Measurements from ENCODE around the gene UGT2A2. TPM values are rescaled to one million over a fixed set of nuclear protein-coding genes. Genes with fewer than 3 reads are reported as not detected.
"Not testable (repeated sequence)": the region's sequence is repeated elsewhere in the genome, so short reads cannot be mapped to it uniquely, and the experiment has no call there.

Gene UGT2A2
- total RNA-seq: not detected
- not detected for total RNA-seq (2013)

DNA sequence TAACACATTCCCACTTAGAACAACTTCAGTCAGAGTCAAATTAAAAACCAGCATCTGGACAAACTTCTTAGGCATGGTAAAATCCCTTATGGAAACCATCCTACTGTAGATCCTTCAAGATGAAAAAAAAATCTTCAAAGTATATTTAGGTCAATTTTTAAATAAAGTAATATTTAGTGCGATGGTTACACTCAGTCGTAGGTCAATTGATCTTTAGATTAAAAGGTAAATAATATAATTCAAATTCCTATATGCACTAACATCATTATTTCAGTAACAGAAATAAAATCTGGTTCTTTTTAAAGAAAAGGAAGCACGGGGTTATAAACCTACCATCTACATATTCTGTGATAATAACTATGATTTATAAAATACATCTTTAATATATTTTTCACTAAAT, at the start of gene UGT2A2:
Gene UGT2A2, minus strand, starts transcription at position 101 of the 400 bp plus-strand sequence. Its CDS starts 2 bp downstream, at position 99.
- H3K27ac ChIP-seq (ENCODE audit: low read length): no peak within 1 kb of the TSS
- DNase-seq (no peak), ATAC-seq (no peak)
- Mint-ChIP-seq H3K36me3 (no peaks in the 10 kb centered on the region), H3K4me3 (no peak within 1 kb of the TSS), H3K4me1 (no peaks in the 10 kb centered on the region), H3K27me3 (ENCODE audit: low read depth in 2 of 2) (peaks cover 2 to 6% of the 10 kb centered on the region in 2 donors), H3K9me3 (peaks cover 3 to 8% of the 10 kb centered on the region in 2 donors), H3K27ac (no peak within 1 kb of the TSS)
- no CpG with 5 or more reads among the region's 3 CpGs for WGBS (ENCODE audit: insufficient coverage)
- H3K36me3 ChIP-seq (ENCODE audit: control insufficient read depth, insufficient read depth, low read length): no peaks in the 10 kb centered on the region
- H3K27me3 ChIP-seq (ENCODE audit: control insufficient read depth, insufficient read depth, low read length): no peaks in the 10 kb centered on the region
- intact Hi-C loops (cut with micrococcal nuclease): no loop called here
- no peak within 1 kb of the TSS for H3K4me3 ChIP-seq (ENCODE audit: low read length)
- H3K4me1 ChIP-seq (ENCODE audit: control insufficient read depth, insufficient read depth, low read length): no peaks in the 10 kb centered on the region
- no peak for TF ChIP-seq CTCF (IDR thresholded peaks at IDR 0.05)
- no peaks in the 10 kb centered on the region for H3K9me3 ChIP-seq (ENCODE audit: control insufficient read depth, insufficient read depth, low read length)

GRCh38 chr4:69684804-69685203, 45.4 kb upstream of the UGT2A2 start:
- 57% methylated on average over 4 of the region's 4 CpGs for WGBS (ENCODE audit: insufficient coverage)
- H3K36me3 ChIP-seq (ENCODE audit: control insufficient read depth, insufficient read depth, low read length): no peaks in the 10 kb centered on the region
- H3K27me3 ChIP-seq (ENCODE audit: control insufficient read depth, insufficient read depth, low read length): peaks cover 2% of the 10 kb centered on the region
- ATAC-seq (no peak), DNase-seq (no peak)
- H3K36me3 Mint-ChIP-seq: no peaks in the 10 kb centered on the region
- no peak for TF ChIP-seq CTCF (IDR thresholded peaks at IDR 0.05)
- no peaks in the 10 kb centered on the region for H3K9me3 Mint-ChIP-seq
- H3K4me3 ChIP-seq (ENCODE audit: low read length): no peak overlapping the region
- intact Hi-C loops (cut with micrococcal nuclease): loop anchor here (5.0 kb wide), 1 partner anchor 872 kb away; no protein-coding TSS in a partner anchor
- no peaks in the 10 kb centered on the region for H3K4me1 Mint-ChIP-seq
- H3K4me1 ChIP-seq (ENCODE audit: control insufficient read depth, insufficient read depth, low read length): no peaks in the 10 kb centered on the region
- H3K27ac Mint-ChIP-seq: no peak overlapping the region
- no peak overlapping the region for H3K4me3 Mint-ChIP-seq
- peaks cover 3 to 26% of the 10 kb centered on the region in 2 donors for H3K27me3 Mint-ChIP-seq (ENCODE audit: low read depth in 2 of 2)
- H3K27ac ChIP-seq (ENCODE audit: low read length): no peak overlapping the region
- no peaks in the 10 kb centered on the region for H3K9me3 ChIP-seq (ENCODE audit: control insufficient read depth, insufficient read depth, low read length)

DNA sequence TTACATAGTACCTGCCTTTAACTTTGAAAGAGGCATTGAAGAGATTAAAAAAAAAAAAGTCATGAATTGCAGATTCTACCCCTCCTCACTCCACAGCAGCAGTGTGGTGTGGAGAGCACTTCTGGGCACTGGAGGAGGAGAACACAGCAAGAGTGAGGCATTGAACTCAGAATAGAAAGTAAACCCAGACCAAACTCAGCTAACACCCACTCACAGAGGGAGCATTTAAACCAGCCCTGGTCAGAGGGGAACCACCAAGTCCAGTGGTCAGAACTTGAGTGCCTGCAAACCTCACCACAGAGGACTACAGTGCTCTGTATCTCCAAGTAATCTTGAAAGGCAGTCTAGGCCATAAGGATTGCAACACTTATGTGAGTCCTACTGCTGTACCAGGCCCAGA, 29.2 kb upstream of the UGT2A2 start:
- Histone ChIP-seq H3K9me3 (ENCODE audit: control insufficient read depth, insufficient read depth, low read length) (peaks cover 4% of the 10 kb centered on the region), H3K4me3 (ENCODE audit: low read length) (no peak overlapping the region), H3K4me1 (ENCODE audit: control insufficient read depth, insufficient read depth, low read length) (no peaks in the 10 kb centered on the region), H3K36me3 (ENCODE audit: control insufficient read depth, insufficient read depth, low read length) (no peaks in the 10 kb centered on the region), H3K27me3 (ENCODE audit: control insufficient read depth, insufficient read depth, low read length) (no peaks in the 10 kb centered on the region), H3K27ac (ENCODE audit: low read length) (no peak overlapping the region)
- H3K36me3 Mint-ChIP-seq: no peaks in the 10 kb centered on the region
- no peak for ATAC-seq
- no peaks in the 10 kb centered on the region for H3K4me1 Mint-ChIP-seq
- H3K9me3 Mint-ChIP-seq: no peaks in the 10 kb centered on the region
- peaks cover 8 to 10% of the 10 kb centered on the region in 2 donors for H3K27me3 Mint-ChIP-seq (ENCODE audit: low read depth in 2 of 2)
- no peak for DNase-seq
- intact Hi-C loops (cut with micrococcal nuclease): no loop called here
- H3K27ac Mint-ChIP-seq: no peak overlapping the region
- TF ChIP-seq CTCF (IDR thresholded peaks at IDR 0.05): no peak
- no peak overlapping the region for H3K4me3 Mint-ChIP-seq

GRCh38 chr4:69664009-69664408, 24.6 kb upstream of the UGT2A2 start:
- H3K9me3 ChIP-seq (ENCODE audit: control insufficient read depth, insufficient read depth, low read length); H3K4me1 Mint-ChIP-seq; H3K27me3 Mint-ChIP-seq (ENCODE audit: low read depth in 2 of 2); H3K27ac ChIP-seq (ENCODE audit: low read length); H3K4me3 ChIP-seq (ENCODE audit: low read length); H3K4me1 ChIP-seq (ENCODE audit: control insufficient read depth, insufficient read depth, low read length); H3K4me3 Mint-ChIP-seq; H3K36me3 ChIP-seq (ENCODE audit: control insufficient read depth, insufficient read depth, low read length); ATAC-seq; H3K36me3 Mint-ChIP-seq; H3K27me3 ChIP-seq (ENCODE audit: control insufficient read depth, insufficient read depth, low read length); H3K27ac Mint-ChIP-seq; intact Hi-C loops (cut with micrococcal nuclease); H3K9me3 Mint-ChIP-seq; DNase-seq: not testable (repeated sequence)
- 92% methylated on average over 22 of the region's 22 CpGs for WGBS (ENCODE audit: insufficient coverage)

- H3K27ac Mint-ChIP-seq; H3K36me3 Mint-ChIP-seq; H3K4me1 Mint-ChIP-seq; H3K4me3 Mint-ChIP-seq; intact Hi-C loops (cut with micrococcal nuclease); H3K4me1 ChIP-seq (ENCODE audit: control insufficient read depth, insufficient read depth, low read length); H3K27me3 ChIP-seq (ENCODE audit: control insufficient read depth, insufficient read depth, low read length); H3K9me3 ChIP-seq (ENCODE audit: control insufficient read depth, insufficient read depth, low read length); H3K27ac ChIP-seq (ENCODE audit: low read length); H3K36me3 ChIP-seq (ENCODE audit: control insufficient read depth, insufficient read depth, low read length); ATAC-seq; H3K4me3 ChIP-seq (ENCODE audit: low read length); H3K9me3 Mint-ChIP-seq; H3K27me3 Mint-ChIP-seq (ENCODE audit: low read depth in 2 of 2): not testable (repeated sequence)
- 76% methylated on average over 4 of the region's 4 CpGs for WGBS (ENCODE audit: insufficient coverage)
- peak in 1 of 2 donors; percentile 22 for DNase-seq
Measured at GRCh38 chr4:69661130-69661803, 21.8 kb upstream of the UGT2A2 start.

Measured in natural killer cell (primary cell).